ENCODE measurements around the gene TPRN. TPM values are rescaled to one million over a fixed set of nuclear protein-coding genes. Genes with fewer than 3 reads are reported as not detected.
A peak's percentile ranks its signal among the peaks of the same experiment; 100 is the strongest.

TPRN gene
- total and polyA plus RNA-seq, 10 donors, result 4.5 to 10.7 (median 7.2) TPM

DNA sequence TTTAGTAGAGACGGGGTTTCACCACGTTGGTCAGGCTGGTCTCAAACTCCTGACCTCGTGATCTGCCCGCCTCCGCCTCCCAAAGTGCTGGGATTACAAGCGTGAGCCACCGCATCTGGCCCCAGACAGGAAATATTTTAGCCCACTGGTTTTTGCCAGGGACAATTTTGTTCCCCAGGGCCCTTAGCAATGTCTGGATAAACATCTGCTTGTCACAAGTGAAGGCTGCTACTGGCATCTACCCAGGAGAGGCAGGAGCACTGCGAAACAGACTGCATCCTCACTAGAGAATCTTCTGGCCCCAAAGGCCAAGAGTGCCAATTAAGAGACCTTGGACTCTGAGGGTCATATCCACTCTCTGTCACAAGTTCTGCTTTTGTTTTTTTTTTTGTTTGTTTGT is 2.4 kb upstream of the TPRN start:
- Histone ChIP-seq H3K4me1 (peaks cover 44 to 88% (median 81%) of the 10 kb centered on the region in 6 donors), H3K27me3 (replicated peaks in 1 of 7) (peaks cover 0 to 9% (median 0%) of the 10 kb centered on the region in 7 donors), H3K4me3 (no peak overlapping the region), H3K36me3 (peaks cover 0 to 10% (median 0%) of the 10 kb centered on the region in 6 donors), H3K9me3 (no peaks in the 10 kb centered on the region), H3K27ac (no peak overlapping the region)
- intact Hi-C loops (cut with DNase I; ENCODE audit: low total_unique reads), result no loop called here
- no peak for DNase-seq
- TF ChIP-seq, protein P1, sequence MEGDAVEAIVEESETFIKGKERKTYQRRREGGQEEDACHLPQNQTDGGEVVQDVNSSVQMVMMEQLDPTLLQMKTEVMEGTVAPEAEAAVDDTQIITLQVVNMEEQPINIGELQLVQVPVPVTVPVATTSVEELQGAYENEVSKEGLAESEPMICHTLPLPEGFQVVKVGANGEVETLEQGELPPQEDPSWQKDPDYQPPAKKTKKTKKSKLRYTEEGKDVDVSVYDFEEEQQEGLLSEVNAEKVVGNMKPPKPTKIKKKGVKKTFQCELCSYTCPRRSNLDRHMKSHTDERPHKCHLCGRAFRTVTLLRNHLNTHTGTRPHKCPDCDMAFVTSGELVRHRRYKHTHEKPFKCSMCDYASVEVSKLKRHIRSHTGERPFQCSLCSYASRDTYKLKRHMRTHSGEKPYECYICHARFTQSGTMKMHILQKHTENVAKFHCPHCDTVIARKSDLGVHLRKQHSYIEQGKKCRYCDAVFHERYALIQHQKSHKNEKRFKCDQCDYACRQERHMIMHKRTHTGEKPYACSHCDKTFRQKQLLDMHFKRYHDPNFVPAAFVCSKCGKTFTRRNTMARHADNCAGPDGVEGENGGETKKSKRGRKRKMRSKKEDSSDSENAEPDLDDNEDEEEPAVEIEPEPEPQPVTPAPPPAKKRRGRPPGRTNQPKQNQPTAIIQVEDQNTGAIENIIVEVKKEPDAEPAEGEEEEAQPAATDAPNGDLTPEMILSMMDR (IDR thresholded peaks at IDR 0.05 in 8 of 11, conservative IDR thresholded peaks at IDR 0.05 in 3 of 11), result no peak
- TF ChIP-seq POLR2AphosphoS5 (IDR thresholded peaks at IDR 0.05) (no peak), POLR2A (IDR thresholded peaks at IDR 0.05) (no peak)
- WGBS, 5 donors, result 76 to 85% (median 84%) methylated on average over 8 of the region's 8 CpGs

DNA sequence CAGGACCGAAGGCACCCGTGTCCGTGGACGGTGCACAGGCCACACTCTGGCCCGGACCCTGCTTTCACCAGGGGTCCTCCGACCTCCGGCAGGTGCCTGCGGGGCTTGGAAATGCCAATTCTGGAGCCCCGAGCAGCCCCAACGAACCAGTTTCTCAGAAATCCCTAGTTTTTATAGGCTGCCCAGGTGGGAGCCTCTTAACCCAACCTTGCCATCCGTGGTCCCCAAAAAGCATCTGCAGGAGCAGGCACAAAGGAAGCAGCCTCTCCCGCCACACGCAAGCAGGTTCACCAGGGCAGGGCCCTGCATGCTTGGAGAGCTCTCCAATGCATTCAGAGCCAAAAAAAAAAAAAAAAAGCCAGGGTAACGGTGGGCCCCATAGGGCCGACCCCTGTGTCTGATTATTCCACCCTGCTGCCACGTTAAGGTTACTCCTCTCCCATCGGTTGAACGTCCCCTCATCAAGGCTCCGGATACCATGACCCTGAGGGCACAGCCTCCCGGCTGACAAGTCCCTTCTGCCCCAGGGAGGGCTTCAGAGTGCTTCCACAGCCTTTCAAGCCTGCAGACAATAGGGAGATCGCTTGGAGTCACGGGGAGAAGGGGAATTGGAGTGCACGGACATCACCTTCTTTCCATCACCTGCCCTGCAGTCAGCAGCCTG is 796 bp upstream of the TPRN start:
- Histone ChIP-seq H3K4me1 (peaks cover 38 to 88% (median 74%) of the 10 kb centered on the region in 6 donors), H3K27ac (peak overlapping the region; percentile 82 to 95 (median 88)), H3K9me3 (no peaks in the 10 kb centered on the region), H3K36me3 (no peaks in the 10 kb centered on the region), H3K4me3 (peak overlapping the region; percentile 58 to 78 (median 62)), H3K27me3 (replicated peaks in 1 of 7) (peaks cover 0 to 9% (median 0%) of the 10 kb centered on the region in 7 donors)
- 22 to 42% (median 25%) methylated on average over 15 to 23 of the region's 23 CpGs for WGBS, 5 donors
- DNase-seq, result no peak
- TF ChIP-seq, protein P1 (IDR thresholded peaks at IDR 0.05 in 8 of 11, conservative IDR thresholded peaks at IDR 0.05 in 3 of 11), result no peak
- TF ChIP-seq POLR2AphosphoS5 (IDR thresholded peaks at IDR 0.05), result no peak
- TF ChIP-seq POLR2A (IDR thresholded peaks at IDR 0.05), result no peak
- intact Hi-C loops (cut with DNase I; ENCODE audit: low total_unique reads), result no loop called here

DNA sequence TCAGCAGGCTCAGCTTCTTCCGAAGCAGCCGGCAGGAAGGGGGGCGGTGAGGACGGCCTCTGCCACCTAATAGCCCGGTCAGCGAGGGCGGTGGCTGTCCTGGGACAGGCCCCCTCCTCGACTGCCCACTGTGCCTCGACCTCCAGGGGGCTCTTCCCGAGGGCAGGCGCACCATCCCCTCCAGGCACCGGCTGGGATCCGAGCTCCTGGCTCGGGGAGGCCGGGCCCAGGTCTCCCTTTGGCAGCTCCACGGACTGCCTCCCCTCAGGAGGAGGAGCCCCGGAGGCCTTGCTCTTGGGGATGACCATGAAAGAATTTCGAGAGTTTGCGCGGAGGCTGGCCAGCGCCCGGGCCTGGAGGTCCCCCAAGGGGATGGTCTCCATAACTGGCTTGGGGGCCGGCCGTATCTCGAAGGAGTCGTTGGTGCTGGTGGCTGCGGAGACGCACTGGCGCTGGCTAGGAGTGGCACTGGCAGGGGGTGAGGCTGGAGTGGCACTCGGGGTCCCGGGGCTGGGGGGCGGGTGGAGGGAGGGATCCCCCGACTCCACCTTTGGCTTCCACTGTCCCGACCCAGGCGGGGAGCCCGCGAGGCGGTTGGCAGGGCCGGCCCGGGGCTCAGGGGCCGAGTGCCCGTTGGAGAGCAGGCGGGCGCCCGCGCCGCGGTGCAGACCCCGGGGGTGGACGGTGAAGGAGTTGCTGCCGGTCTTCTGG is 975 bp downstream of the TPRN start:
- peak overlapping the region in 7 of 8 donors; percentile 24 to 78 (median 58) for H3K4me3 ChIP-seq
- H3K9me3 ChIP-seq, result no peaks in the 10 kb centered on the region
- no peaks in the 10 kb centered on the region for H3K36me3 ChIP-seq
- intact Hi-C loops (cut with DNase I; ENCODE audit: low total_unique reads), result no loop called here
- H3K27ac ChIP-seq, result peak overlapping the region in 1 of 8 donors; percentile 21
- TF ChIP-seq, protein P1 (IDR thresholded peaks at IDR 0.05 in 8 of 11, conservative IDR thresholded peaks at IDR 0.05 in 3 of 11), result no peak
- TF ChIP-seq POLR2AphosphoS5 (IDR thresholded peaks at IDR 0.05), result no peak
- no peak for TF ChIP-seq POLR2A (IDR thresholded peaks at IDR 0.05)
- DNase-seq, result peak; percentile 86
- peaks cover 0 to 9% (median 0%) of the 10 kb centered on the region in 7 donors for H3K27me3 ChIP-seq (replicated peaks in 1 of 7)
- H3K4me1 ChIP-seq, result peaks cover 32 to 82% (median 62%) of the 10 kb centered on the region in 6 donors
- WGBS, 5 donors, result 25 to 39% (median 26%) methylated on average over 18 to 51 of the region's 51 CpGs

DNA sequence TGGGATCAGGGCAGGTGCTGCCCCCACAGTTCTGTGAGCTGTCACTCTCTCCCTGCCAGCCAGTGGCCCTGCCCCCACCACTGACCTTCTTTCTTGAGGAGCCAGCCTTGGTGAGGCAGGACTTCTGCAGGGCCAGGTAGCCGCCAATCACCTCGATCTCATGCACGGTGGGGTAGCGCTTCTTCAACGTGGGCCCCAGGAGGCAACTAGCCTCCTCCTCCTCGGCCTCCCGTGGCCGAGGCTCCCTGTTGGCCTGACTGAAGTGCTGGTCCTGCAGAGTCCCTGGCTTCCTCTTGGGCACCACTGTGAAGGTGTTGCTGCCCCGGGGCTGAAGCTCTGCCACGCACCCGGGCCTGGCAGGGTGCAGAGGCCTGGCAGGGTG is 1.6 kb downstream of the TPRN start:
- Histone ChIP-seq H3K36me3 (no peaks in the 10 kb centered on the region), H3K27ac (no peak overlapping the region), H3K4me3 (peak overlapping the region in 2 of 8 donors; percentile 58 to 78), H3K27me3 (replicated peaks in 1 of 7) (peaks cover 0 to 9% (median 0%) of the 10 kb centered on the region in 7 donors), H3K9me3 (no peaks in the 10 kb centered on the region), H3K4me1 (peaks cover 25 to 79% (median 55%) of the 10 kb centered on the region in 6 donors)
- 83 to 100% (median 86%) methylated on average over 1 to 11 of the region's 11 CpGs for WGBS, 5 donors
- DNase-seq, result no peak
- intact Hi-C loops (cut with DNase I; ENCODE audit: low total_unique reads), result no loop called here
- TF ChIP-seq POLR2AphosphoS5 (IDR thresholded peaks at IDR 0.05), result peak in 1 of 3 donors; percentile 7
- no peak for TF ChIP-seq POLR2A (IDR thresholded peaks at IDR 0.05)
